NOMO-1 (cell line): ENCODE results near the gene BCL6.

Experiments used
- DNase-seq, 2 experiments: peaks; one replicate each; lab custom pipeline; 2025; ENCODE audit not compliant: unreplicated experiment in 2 of 2; lab: John Stamatoyannopoulos, UW

BCL6 gene

DNA sequence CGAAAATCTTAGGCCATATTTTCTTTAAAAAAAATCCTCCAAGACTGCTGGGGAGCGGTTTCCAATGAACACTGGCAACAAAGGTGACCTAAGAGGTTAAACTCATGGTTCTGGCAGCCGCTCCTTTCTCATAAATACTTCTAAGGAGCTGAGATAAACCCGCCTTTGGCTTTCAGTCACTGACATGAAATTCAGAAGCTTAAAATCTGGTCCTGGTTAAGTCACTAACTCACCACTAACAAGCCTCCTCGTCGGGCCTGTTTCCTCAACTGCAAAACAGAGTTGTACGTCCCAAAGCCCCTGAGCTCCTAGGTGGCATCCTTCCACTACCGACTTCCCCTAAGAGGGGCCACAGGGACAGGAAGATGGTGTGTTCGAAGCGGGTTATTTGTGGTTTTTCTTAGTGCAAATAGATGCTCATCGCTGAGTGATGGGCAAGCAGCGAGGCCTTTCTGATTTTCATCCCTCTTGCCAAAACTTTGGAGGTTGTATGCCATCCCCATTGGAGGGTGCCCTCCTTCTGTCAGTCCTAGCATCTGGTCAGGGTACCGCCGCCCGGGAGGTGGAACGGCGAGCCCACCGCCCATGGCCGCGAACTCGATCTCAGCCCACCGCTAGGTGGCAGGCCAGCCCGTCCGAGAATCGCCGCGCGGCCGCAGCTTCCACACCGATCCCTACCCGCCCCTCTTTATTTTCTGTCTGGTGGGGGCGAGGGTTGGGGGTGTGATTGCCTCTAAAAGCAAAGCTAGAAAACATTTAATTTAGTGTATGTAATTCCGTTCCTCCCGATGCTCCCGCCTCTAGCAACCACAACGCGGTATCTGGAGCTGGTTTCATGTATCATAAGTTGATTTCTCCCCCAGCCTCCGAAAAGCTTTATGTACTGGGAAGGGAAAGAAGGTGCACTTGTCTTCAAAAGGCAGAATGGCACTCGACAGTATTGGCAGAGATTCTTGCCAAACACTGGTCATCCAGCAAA lies 4.6 kb downstream of the BCL6 start:
- peak; percentile 70 to 78 for DNase-seq

- DNase-seq = peak; percentile 85 to 86
These were observed 5.5 kb downstream of the BCL6 start for GRCh38 chr3:187739561-187740332.

DNA sequence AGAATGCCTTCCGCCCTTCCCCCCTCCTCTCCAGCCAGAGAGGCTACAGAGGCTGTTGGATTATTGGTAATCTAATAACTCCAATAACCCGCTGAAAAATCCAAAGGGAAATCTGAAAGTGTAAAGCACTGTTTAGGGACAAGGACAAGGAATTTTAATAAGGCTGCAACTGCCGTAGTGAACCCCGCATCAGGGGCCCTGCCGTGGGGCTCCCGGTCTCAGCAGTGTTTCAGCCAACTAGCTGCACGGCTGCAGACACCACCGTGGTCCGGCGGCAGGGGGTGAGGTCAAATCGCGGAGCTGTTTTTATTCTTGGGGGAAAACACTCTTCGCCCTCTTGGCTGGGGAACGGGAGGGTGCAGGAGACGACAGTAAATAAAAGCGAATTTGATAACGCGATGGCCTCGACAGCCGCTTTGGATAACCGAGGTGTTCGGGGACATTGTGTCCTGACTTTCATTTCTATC lies 6.1 kb downstream of the BCL6 start:
- DNase-seq = peak in 1 of 2 experiments; percentile 53

DNA sequence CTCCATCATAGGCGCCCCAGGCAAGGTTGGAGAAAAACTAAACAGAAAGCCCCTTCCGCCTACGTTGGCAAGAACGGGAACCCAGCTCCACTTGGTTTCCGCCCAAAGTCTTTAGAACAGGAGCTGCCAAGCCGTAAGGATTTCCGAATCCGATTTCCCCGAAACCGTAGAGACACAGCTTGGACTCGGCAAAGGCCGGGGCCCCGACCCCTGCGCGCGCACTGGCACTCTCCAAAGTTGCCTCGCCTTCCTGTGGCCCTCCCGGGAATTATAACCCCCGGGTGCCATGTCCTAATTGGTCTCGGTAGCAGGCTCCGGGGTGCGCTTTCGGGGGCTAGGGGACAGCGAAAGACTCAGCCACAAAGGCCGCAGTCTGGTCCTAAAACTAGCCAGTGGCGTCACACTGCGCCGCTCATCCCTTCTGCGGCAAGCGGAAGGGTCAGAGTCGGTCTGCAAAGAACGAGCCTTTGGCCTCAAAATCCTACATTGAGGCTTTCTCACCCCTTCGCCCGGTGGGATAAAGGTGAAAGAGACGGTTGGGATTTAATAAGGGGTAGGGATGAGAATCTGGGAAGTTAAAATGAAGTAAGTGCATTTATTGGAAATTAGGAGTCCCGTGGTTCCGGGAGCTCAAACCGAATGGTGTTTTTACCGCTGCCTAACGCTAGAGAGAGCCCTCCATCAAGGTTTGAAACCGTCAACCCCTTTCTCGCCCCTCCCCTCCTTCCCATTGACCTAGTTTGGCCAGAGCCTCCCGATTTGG lies 6.8 kb downstream of the BCL6 start:
- peak; percentile 91 for DNase-seq

GRCh38 chr3:187738071-187738330 lies 7.3 kb downstream of the BCL6 start:
- no peak for DNase-seq

GRCh38 chr3:187737368-187738070 lies 7.7 kb downstream of the BCL6 start:
- peak; percentile 27 to 57 for DNase-seq

- DNase-seq = peak in 1 of 2 experiments; percentile 32
These were observed 8.3 kb downstream of the BCL6 start for GRCh38 chr3:187737006-187737367.

GRCh38 chr3:187736418-187736871 lies 8.8 kb downstream of the BCL6 start:
- no peak for DNase-seq

GRCh38 chr3:187735837-187736236 lies 9.4 kb downstream of the BCL6 start:
- DNase-seq = no peak

- no peak for DNase-seq
These were observed 9.9 kb downstream of the BCL6 start for GRCh38 chr3:187735383-187735782.

GRCh38 chr3:187734841-187735240 lies 10.4 kb downstream of the BCL6 start:
- DNase-seq = no peak

GRCh38 chr3:187733371-187733770 lies 11.9 kb downstream of the BCL6 start:
- no peak for DNase-seq

- DNase-seq = no peak
These were observed 15.7 kb downstream of the BCL6 start for GRCh38 chr3:187729598-187729997.

- no peak for DNase-seq
These were observed 16.2 kb downstream of the BCL6 start for GRCh38 chr3:187728940-187729583.

DNA sequence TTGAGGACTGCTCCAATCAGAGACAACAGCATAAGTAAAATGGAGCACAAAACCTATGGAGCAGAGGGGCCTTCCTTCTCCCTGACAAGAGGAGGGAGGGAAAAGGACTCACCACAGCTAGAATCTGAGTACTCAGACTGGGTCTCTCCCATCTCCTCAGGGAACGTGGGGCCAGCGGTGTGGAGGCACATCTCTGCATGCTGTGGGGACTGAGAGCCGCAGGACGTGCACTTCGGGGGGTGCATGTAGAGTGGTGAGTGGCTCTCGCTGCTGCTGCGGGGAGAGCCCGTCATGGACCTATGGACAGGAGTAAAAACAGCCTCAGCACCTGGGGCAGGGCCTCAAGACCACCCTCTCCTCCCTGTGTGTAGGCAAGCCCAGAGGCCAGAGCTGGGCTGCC lies 17.0 kb downstream of the BCL6 start:
- no peak for DNase-seq

DNA sequence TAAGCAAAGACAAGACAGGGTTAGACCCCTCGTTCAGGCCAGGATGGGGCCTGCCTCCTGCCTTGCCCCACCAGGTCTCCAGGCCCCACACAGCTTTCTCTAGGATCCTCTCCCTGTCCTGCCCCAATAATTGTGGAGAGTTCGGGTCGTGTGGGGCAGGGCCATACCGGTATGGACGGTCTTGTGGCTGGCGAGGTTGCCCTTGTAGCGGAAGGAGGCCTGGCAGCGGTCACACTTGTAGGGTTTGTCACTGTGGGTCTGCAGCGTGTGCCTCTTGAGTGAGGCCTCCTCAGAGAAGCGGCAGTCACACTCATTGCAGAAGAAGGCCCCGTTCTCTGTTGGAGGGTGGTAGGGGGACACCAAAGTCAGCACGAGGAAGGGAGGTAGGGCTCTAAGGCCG lies 18.7 kb downstream of the BCL6 start:
- no peak for DNase-seq

DNA sequence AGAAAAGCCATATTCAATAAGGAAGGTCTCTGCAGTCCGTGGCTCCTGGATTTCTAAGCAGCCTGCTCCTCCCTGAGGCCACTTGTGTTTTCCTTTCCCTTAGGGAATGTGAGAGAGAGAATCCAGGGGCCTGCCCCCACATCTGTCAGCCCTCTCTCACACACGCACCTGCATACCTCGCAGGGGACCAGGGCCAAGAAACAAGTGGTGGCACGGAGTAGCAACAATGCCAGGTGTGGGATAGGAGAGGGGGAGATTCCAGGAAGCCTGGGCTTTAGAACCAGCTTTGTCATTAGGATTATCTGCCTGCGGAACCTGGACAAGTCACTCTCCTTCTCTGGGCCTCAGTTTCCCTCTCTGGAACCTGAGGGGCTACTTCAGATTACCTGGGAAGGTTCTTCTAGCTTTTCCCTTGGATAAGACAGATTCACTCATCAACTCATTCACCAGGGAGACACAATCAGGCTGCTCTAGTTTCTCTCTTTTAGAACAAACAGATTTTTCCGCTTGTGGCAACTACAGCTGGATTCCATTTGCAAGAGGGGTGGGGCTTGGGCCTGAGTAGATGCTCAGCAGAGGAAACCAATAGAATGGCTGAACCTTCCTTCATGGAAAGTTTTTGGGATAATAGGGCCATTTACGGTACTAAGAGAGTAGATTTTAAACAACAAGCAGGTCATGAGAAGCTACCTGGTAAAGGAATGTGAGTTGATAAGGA lies 19.5 kb downstream of the BCL6 start:
- no peak for DNase-seq

- no peak for DNase-seq
These were observed 20.0 kb downstream of the BCL6 start for GRCh38 chr3:187725224-187725623.

GRCh38 chr3:187722206-187722612 lies 23.1 kb downstream of the BCL6 start:
- no peak for DNase-seq
